Measurements from ENCODE around the gene DUSP6. TPM values are rescaled to one million over a fixed set of nuclear protein-coding genes. Genes with fewer than 3 reads are reported as not detected.

DUSP6 gene
- polyA plus RNA-seq, 4 donors: 85.5 to 94.1 (median 88.4) TPM

DNA sequence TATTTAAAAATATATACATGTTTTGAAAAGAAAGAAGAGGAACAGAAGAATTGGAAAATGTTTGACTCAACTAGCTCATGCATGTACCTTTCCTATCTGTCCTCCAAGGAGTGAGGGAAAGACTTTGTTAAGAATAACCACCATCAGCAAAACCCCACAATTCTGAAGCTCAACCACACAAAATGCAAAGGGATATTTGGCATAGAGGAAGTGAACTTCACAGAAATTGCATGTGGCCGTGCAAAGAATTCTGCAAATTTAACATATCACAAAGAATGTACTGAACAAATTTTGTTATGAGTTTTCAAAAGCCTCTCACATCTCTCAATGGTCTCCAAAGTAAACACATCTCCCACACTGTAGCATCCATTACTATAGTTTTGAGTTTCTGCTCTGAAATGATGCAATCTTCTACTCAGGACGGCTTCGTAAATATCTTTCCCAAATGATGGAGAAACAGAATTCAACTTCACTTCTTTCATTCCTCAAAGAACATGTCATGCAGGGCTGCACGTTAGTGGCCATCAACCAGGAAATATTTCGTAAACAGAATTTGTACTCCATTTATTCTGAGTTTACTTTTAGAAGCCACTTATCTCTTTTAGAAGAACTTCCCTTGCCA lies 17.6 kb downstream of the DUSP6 start:
- no peak for DNase-seq (ENCODE audit: low read depth in 4 of 4, low spot score in 3 of 4)

- DNase-seq (ENCODE audit: low read depth in 4 of 4, low spot score in 3 of 4): no peak
Observed at GRCh38 chr12:89333564-89334252, 18.6 kb downstream of the DUSP6 start.

DNA sequence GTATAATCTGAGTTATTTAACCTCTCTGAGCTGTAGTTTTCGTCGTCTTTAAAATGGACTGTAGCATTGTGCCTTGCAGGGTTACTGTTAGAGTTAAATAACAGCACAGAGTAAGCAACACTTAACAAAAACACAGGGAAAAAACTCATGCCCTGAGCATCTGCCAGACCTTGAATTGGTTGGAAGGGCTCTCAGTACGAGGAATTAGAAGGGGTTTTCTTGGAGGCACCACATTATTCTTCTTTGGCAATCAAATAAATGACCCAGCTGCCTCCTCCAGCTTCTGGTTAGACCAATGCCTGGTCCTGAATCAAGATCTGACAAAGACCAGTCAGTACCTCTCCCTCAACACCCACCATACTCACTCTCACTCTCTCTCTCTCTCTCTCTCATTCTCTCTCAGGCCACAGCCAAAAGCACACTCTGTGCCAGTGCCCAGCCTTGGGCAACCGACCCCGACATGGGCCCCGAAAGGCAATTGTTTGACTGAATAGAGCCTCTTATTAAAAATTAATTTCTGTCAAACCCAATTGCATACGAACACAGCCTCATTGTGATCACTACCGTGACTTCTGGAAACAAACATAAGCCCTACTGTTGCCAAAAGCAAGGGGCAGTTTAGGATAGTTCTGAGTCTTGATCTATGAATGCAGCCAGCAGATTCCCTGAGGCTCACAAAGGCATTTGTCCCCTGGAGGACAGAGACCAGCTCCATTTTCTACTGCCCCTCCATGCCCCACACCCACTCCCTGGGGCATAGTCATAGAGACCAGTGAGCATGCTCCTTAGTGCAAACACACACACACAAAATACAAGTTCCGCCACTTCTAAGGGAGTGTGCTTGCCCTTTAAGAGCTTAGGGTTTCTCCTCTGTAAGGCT lies 23.9 kb downstream of the DUSP6 start:
- no peak for DNase-seq (ENCODE audit: low read depth in 4 of 4, low spot score in 3 of 4)

GRCh38 chr12:89327486-89328094 lies 24.7 kb downstream of the DUSP6 start:
- DNase-seq (ENCODE audit: low read depth in 4 of 4, low spot score in 3 of 4): no peak

- no peak for DNase-seq (ENCODE audit: low read depth in 4 of 4, low spot score in 3 of 4)
Observed at GRCh38 chr12:89326239-89327040, 25.9 kb downstream of the DUSP6 start.

- no peak for DNase-seq (ENCODE audit: low read depth in 4 of 4, low spot score in 3 of 4)
Observed at GRCh38 chr12:89325495-89325894, 26.8 kb downstream of the DUSP6 start.

DNA sequence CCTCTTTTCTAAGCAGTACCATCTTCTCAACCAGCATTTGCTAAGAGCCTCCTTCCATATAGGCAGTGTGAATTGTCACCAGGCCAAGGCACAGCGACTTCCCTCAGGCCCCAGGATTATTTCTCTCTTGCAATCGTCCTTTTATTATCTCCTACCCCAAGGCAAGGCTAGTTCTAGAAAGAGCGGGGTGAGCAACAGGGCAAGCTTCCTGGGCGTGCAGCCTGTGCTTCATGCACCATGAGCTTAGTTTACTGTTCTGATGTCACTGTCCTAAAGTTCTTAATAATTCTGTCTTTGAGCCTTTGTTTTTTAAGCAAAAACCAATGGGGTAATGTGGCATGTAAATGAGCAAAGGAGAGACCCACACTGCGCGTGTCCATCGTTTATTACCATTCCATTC lies 27.9 kb downstream of the DUSP6 start:
- no peak for DNase-seq (ENCODE audit: low read depth in 4 of 4, low spot score in 3 of 4)

DNA sequence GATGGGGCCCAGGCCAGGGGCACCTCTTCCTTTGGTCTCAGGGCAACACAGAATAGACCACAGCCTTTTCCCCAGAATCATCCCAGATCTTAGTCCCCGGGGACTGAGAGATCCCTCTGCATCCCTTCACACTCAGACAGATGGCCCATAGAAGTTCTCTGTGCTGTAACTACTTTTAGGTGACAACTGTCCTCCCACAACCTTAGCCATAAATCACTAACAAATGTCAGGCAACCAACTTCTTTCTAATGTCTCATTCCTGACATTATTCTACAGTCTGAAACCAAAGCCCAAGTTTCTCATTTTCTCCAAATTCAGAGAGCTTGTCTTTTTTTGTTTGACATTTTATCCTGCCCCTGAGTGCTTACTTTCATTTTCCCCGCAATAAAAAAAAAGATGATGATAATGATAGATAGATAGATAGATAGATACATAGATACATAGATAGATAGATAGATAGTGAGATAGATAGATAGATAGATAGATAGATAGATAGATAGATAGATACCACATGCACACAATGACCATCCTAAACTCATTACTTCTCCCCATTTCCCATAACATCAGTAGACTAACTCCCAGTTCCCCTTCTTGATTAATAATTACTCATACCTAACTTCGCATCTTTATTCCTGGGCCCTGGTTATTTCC lies 28.6 kb downstream of the DUSP6 start:
- DNase-seq (ENCODE audit: low read depth in 4 of 4, low spot score in 3 of 4): no peak

DNA sequence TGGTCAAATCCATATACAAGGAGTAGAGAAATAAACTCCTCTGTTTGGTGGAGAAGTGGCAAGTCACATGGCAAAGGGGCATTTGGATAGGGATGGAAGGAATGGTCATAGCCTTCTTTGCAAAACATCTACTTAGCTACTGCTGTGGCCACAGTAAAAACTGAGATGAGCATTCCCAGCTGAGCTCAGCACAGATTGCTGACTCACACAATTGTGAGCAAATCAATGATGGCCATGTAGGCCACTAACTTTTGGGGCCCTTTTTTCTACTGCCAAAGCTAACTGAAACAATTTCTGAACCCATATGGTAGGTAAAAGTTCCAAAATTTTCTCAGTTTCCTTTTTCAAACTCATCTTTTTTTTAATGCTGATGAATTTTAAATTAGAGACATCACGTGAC lies 31.6 kb downstream of the DUSP6 start:
- DNase-seq (ENCODE audit: low read depth in 4 of 4, low spot score in 3 of 4): no peak

DNA sequence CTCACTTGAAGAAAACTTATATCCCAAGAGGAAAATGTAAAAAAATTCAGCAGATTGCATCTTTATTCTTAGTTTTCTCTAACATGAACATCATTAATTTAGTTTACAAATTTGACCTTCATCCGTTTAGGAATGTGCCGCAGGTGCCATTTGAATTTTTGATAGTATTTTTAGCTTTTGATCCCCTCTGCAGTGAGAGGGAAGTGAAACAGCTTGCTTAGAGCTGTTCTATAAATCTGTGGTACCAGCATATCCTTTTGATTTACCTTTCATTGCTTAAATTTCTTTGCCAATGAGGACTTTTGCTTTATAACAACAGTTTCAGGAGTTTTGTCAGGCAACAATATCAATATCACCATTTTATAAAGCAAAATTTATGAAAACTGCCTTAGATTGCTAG lies 32.7 kb downstream of the DUSP6 start:
- DNase-seq (ENCODE audit: low read depth in 4 of 4, low spot score in 3 of 4): no peak

GRCh38 chr12:89319122-89319521 lies 33.2 kb downstream of the DUSP6 start:
- no peak for DNase-seq (ENCODE audit: low read depth in 4 of 4, low spot score in 3 of 4)

GRCh38 chr12:89316705-89317139 lies 35.6 kb downstream of the DUSP6 start:
- DNase-seq (ENCODE audit: low read depth in 4 of 4, low spot score in 3 of 4): no peak

DNA sequence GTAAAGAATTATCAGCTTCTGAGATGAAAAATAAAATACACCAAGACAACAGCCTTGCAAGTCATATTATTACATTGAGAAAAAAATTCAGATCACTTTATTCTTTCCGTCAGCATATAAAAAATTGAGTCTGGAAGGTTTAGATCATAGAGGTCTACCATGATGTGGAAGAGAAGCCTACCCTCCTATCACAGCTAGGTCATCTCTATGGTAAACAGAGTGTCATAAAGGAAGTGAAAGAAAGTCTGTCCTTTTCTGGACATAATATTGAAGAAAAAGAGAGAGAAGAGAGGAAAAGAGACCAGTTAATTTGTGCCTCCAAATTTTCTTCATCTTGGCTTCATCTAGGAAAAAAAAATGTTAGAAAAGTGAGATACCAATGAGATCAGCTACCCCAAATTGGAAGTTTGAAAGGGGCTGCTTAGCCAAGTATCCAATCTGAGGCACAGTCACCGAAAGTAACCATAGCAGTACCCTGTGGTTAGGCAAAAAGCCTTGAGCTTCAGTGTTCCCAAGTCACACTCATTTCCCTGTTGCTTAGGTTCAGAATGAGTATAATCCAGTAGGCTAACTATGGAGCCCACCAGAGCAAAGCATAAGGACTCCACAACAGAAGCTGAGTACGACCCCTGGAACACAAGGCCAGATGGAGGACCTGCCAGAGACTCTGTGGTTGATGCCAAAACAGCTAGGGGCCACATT lies 38.1 kb downstream of the DUSP6 start:
- no peak for DNase-seq (ENCODE audit: low read depth in 4 of 4, low spot score in 3 of 4)

DNA sequence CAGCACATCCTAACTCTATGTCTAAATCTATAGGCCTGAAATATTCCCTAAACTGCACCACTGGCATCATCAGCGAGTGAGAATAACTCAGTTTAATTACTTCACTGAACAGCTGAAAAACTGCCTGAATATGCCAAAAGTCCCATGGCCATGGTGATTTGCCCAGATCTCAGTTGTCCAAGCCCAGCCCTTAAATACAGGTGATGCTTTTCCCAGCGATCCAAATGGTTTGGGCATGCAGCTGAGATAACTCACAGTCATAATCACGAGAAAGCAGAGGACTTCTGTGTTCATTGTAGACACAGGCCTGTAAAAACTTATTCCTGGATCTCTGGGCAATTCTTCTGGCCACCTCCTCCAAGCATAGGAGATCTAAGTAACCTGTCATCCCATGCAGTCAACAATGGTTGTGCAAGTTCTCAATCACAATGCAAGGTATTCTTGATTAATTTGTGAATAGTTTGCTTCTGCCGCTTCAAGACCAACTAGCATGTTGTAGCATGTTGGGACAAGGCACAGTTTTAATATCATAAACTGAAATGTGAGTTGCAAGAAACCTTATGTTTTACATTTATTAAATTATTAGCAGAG lies 40.5 kb downstream of the DUSP6 start:
- DNase-seq (ENCODE audit: low read depth in 4 of 4, low spot score in 3 of 4): no peak

DNA sequence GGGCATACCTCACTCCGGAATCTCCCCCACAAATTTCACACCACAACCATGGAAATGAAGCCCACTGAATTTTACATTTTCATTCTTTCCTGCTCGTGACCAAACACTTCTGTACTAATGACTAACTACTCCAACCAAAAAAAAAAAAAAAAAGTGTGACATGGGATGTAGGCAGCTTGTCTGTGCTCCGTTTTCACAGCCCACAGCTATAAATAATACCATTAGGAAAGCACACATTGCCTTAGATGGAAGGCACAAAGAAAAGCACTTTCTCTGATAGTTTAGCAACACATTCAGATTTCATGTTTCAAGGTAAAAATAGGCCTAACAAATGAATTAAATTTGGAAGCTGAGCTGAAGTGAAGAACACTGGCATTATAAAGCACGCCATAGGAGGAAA lies 42.5 kb downstream of the DUSP6 start:
- DNase-seq (ENCODE audit: low read depth in 4 of 4, low spot score in 3 of 4): no peak

DNA sequence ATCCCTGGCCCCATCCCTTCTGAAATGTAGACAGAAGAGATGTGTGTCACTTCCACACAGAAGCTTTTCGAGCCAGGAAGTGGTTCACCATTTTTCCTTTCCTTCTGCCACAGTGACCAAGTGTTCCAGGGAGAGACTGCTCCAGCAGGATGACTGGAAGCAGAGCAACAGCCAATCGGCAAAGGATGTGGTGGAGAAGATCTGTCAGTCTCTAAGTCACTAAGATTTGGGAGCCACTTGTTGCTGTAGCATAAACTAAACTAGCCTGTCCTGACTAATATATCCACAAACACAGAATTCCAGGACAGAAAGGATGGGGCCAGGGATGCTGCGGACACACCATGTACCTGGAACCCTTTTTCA lies 42.9 kb downstream of the DUSP6 start:
- DNase-seq (ENCODE audit: low read depth in 4 of 4, low spot score in 3 of 4): no peak

DNA sequence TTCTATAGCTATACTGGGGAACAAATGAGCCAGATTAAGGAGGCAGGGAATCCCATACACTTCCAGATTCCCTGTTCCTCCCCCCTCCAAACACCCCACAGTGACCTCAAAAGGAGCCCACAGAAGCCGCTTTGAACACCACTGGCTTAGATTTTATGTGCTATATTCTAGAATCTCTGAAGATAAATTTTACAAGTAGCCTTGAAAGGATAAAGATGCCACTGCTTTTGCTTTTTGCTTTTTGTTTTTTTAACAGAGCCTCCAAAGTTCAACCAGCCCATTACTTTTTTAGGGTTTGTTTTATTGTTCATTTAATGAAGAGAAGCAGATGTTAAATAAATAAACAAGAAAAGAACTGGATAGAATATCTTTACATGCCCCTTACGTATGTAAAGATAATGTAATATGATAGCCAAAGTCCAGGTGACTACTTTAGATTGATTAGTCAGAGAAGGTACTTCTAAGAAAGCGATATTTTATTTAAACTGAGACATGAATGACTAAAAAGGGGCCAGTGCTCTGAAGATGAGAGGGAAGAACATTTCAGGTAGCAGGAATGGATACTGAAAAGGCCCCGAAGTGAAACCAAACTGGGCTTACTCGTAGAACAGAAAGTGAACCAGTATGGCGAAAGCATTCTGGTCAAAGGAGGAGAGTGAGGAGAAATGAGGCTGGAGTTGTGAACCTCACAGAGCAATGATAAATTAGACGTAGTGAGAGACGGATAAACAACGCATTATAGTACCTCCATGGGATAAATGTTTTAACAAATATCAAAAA lies 44.6 kb downstream of the DUSP6 start:
- DNase-seq (ENCODE audit: low read depth in 4 of 4, low spot score in 3 of 4): no peak

DNA sequence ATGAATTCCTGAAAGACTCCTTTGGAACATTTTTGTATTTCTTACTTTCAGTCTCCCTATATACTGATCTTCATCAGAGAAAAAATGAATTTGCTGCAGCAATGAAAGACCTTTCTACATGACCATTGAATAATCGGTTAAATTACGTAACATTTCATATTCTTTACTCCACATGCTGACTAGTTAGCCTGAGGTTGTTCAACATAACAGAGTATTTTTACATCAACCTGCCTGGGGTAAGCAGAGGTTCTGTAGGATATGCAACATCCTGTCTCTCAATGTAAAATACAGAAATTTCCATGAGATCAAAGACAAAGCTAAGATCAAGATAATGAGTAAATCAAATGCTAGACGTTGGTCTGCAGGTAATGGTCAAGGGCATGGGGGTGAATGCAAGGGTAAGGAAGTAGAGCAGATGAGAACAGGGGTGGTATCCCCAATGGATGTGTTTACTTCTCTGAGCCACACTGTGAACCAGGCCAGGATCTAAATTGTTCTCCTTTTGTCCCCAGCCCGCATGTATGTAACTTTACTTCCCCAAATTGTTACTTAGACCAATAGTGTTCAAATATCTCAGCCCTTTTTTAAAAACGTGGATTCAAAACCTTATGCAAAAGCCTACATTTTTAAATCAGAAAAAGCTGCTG lies 45.4 kb downstream of the DUSP6 start:
- DNase-seq (ENCODE audit: low read depth in 4 of 4, low spot score in 3 of 4): no peak

All from right renal pelvis (tissue), 4 donors.